Body of pancreas (tissue), 4 donors: Measurements from ENCODE around the gene LRRFIP2.

Experiments used
- CTCF ChIP-seq, 7 experiments: fragments of 450-650 bp in 4 of 7; fragments of 200-600 bp in 3 of 7; sonication (generic) in 3 of 7; IDR thresholded peaks; one replicate each; pipeline ENCODE4 v1.5.1; 2016 to 2019; ENCODE audit warnings: antibody characterized with exemption in 7 of 7
- POLR2A ChIP-seq, 3 donors: fragments of 450-650 bp; IDR thresholded peaks; one replicate each; pipeline ENCODE4 v1.6.1; 2016; ENCODE audit warnings: antibody characterized with exemption in 3 of 3, mild to moderate bottlenecking in 2 of 3

DNA sequence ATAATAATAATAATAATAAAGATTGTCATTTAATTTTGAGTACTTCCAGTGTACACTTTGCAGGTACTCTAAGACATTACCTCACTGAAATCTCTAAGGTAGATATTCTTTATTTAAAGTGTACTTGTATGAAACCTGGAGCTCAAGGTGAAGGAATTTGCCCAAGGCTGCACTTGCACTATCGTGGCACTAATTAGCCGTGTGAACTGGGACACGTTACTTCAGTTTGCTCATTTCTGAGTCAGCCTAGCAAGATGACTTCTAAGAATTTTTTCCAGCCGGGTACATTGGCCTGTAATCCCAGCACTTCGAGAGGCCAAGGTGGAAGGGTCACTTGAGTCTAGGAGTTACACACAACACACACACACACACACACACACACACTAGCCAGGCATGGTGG lies 147.5 kb downstream of the LRRFIP2 start:
- no peak for TF ChIP-seq CTCF (IDR thresholded peaks at IDR 0.05)
- TF ChIP-seq POLR2A (IDR thresholded peaks at IDR 0.05) = no peak
